Fibroblast of skin of back (primary cell): Measurements from ENCODE around the gene ZNF524.

Experiments used
- DNase-seq: peaks from one replicate; pipeline ENCODE4 v3.0.0-alpha.2; 2013

ZNF524 gene

GRCh38 chr19:55620410-55621204 is 20.5 kb downstream of the ZNF524 start:
- no peak for DNase-seq

GRCh38 chr19:55621205-55621672 is 21.2 kb downstream of the ZNF524 start:
- DNase-seq = no peak

- no peak for DNase-seq
Observed at GRCh38 chr19:55621673-55622231, 21.7 kb downstream of the ZNF524 start.

DNA sequence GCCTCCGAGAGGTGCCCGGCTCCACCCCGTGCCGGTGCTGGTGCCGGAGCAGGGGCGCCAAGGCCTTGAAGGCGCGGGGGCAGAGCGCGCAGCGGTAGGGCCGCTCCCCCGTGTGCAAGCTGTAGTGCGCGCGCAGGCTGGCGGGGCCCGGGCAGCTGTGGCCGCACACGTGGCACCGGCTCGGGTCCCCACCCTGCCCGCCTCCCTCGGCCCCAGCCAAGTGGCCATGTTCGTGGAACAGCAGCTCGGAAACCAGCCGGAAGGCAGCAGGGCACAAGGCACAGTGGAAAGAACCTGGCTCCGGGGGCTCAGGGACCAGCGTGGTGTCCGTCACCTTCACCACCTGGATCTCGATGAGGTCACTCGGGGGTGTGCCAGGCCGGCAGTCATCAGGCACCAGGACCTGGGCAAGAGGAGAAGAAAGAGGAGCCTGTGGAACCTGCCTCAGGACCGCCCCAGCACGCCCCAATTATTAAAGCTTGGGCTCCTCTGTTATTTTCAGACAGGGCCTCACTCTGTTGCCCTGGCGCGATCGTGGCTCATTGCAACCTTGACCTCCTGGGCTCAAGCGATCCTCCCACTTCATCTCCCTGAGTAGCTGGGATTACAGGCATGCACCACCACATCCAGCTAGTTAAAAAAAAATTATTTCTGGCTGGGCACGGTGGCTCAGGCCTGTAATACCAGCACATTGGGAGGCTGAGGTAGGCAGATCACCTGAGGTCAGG is 22.3 kb downstream of the ZNF524 start:
- no peak for DNase-seq

- DNase-seq = no peak
Observed at GRCh38 chr19:55623130-55623529, 23.0 kb downstream of the ZNF524 start.

GRCh38 chr19:55623561-55623960 is 23.5 kb downstream of the ZNF524 start:
- DNase-seq = no peak

GRCh38 chr19:55624109-55625003 is 24.3 kb downstream of the ZNF524 start, which contains the start of gene ZNF784:
Gene ZNF784, minus strand, starts transcription at chr19:55624566. Its CDS starts 5 bp downstream, at chr19:55624561.
- DNase-seq = peak; percentile 86

- DNase-seq = no peak
Observed at GRCh38 chr19:55625004-55625326, 24.9 kb downstream of the ZNF524 start.

GRCh38 chr19:55626350-55626749 is 26.3 kb downstream of the ZNF524 start:
- no peak for DNase-seq

GRCh38 chr19:55632463-55632834 is 32.4 kb downstream of the ZNF524 start:
- peak; percentile 88 for DNase-seq

GRCh38 chr19:55633861-55634260 is 33.8 kb downstream of the ZNF524 start:
- no peak for DNase-seq

- DNase-seq = no peak
Observed at GRCh38 chr19:55635334-55635717, 35.2 kb downstream of the ZNF524 start.

DNA sequence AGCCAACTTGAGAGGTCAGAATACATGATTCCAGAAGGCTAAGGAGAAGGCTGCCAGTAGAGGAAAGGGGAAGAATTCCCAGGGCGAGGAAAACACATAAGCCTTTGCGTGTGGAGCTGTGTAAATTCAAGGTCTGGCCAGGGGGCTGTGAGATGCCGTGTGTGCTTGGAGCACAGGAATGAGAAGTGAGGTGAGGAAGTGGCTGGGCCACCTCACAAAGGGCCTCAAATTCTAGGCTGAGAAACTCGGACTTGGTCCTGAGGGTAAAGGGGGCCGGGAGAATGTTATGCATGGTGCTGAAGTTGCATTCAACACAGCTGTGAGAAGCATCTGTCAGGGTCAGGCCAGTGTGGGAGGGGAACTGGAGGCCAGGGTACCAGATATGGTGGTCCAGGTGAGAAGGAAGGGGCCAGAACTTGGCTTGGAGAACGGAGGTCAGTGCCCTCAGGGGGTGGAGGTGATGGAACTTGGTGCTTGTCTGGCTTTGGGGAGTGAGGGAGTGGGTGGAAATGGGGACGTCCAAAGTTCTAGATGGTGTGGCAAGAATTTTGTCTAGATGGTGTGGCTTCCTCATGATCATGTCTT is 35.9 kb downstream of the ZNF524 start:
- DNase-seq = no peak

DNA sequence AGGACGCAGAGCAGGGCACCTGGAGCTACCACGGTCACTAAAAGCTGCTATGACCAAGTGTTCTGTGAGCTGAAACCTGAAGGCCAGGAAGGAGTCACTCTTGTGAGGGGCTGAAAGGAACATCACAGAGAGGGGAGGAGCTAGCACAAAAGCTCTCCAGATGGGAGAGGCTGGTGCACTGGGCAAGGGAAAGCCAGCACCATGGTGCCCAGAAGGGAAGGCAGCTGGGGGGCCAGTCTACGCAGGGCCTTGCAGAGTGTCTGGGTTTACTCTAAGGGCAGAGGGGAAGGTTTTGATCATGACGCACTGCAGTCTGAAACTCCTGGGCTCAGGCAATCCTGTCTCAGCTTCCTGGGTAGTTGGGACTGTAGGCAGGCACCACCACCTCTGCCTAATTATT is 36.6 kb downstream of the ZNF524 start:
- DNase-seq = no peak

GRCh38 chr19:55637534-55637933 is 37.4 kb downstream of the ZNF524 start:
- DNase-seq = no peak

DNA sequence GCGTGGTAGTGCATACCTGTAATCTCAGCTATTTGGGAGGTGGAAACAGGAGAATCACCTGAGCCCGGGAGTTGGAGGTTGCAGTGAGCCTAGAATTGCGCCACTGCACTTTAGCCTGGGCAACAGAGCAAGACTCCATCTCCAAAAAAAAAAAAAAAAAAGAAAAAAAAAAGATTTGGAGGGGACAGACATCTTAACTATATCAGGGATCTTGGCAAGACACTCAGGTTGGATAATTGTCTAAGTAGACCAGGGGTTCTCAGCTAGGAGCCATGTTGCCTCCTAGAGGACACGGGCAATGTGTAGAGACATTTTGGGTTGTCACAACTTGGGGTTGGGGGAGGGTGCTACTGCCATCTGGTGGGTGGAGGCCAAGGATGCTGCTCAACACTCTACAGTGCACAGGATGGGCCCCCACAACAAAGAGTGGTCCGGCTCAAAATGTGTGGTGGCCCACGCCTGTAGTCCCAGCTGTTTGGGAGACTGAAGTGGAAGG is 38.8 kb downstream of the ZNF524 start:
- peak; percentile 64 for DNase-seq

DNA sequence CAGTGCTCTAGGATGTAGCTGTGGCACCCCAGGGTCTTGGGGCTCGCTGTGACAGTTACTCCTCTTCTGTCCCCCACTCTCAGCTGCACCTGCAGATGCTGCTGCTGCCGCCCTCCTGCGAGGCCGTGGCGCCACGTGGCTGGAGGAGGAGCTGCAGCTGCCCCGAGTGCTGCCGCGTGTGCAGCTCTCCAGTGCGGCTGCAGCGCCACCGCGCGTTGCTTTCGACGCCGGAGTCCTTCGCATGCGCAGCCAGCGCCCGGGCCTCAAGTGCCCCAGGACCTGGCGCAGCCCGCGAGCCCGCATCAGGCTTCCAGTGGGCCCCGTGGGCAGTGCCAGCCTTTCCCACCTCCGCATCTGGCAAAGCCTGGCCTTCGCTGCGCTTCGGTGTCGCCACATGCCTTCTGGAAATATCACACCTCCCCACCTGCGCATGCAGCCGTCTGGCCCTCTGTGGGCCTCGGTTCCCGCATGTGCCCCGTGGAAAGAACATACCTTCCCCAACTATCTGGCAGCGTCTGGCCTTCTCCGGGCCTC is 40.0 kb downstream of the ZNF524 start:
- peak; percentile 78 for DNase-seq

DNA sequence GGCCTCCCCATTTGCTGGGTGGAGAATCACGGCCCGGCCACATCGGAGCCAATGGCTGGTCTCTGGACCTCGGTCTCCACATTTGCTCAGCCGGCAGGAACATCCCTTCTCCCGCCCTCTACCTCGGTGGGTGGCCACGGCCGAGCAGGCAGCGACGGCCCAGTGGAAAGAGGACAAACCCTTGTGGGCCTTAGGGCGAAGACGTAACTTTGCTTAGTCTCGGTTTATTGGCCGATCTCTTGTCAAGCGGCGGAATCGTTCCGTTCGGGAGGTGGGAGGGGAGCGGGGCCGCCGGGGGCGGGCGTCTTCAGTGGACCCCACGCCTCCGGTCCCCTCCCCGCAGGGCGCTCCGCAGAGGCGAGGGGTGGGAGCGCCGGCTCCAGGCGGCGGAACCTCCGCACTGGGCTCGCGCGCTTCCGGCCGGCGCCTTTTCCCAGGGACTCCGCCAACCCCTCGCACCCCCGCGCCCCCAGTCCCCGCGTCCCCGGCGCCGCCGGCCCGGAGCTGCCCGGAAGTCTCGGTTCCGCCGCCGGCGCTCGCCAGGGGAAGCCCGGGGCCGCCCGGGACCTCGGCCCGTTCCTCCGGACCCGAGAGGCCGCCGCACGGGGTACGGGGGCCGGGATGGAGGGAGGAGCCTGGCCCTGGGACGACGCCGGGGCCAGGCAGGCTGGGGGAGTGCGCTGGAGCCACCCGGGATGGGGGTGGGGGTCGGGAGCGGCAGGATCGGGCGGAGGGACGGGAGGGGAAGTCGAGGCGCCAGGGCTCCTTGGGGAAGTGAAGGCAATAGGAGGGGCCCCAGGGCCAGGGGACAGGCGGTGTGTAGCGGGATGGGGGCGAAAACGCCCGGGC is 40.7 kb downstream of the ZNF524 start, which contains the start of gene ZNF580:
TSS of gene ZNF580 (plus strand) at position 426 of the 849 bp plus-strand sequence. CDS start 1,507 bp downstream, outside the sequence.
- peak; percentile 83 for DNase-seq

GRCh38 chr19:55641426-55642152 is 41.5 kb downstream of the ZNF524 start:
- no peak for DNase-seq
